Mesodermal cell (in vitro differentiated cells): ENCODE measurements around the gene THRA.

Experiments used
- H3K27ac ChIP-seq: 2 replicates; pipeline ENCODE4 v1.7.0; 2013; ENCODE audit warnings: mild to moderate bottlenecking, low read depth, low read length, moderate library complexity; ENCODE audit not compliant: severe bottlenecking
- H3K36me3 ChIP-seq: 2 replicates; pipeline ENCODE4 v1.7.1; 2013; ENCODE audit warnings: mild to moderate bottlenecking, low read length, moderate library complexity; ENCODE audit not compliant: control insufficient read depth, insufficient read depth
- H3K4me1 ChIP-seq: one replicate; pipeline ENCODE4 v1.7.1; 2013; ENCODE audit warnings: mild to moderate bottlenecking, low read length; ENCODE audit not compliant: insufficient read depth, control insufficient read depth, poor library complexity, severe bottlenecking
- H3K4me3 ChIP-seq: 2 replicates; pipeline ENCODE4 v1.7.0; 2013; ENCODE audit warnings: low read length, control low read depth, mild to moderate bottlenecking; ENCODE audit not compliant: insufficient read depth, poor library complexity, severe bottlenecking; ENCODE audit errors: extremely low read depth
- H3K9me3 ChIP-seq: 2 replicates; pipeline ENCODE4 v1.7.1; 2013; ENCODE audit warnings: mild to moderate bottlenecking, low read length, moderate library complexity; ENCODE audit not compliant: control insufficient read depth
- whole genome bisulfite sequencing, 2 experiments: methylation state at CpG; one replicate each; pipeline ENCODE4 v1.1.5; 2013; ENCODE audit warnings: missing lambda C conversion rate in 2 of 2; ENCODE audit not compliant: insufficient coverage in 2 of 2; 5-methylcytosine and 5-hydroxymethylcytosine counted together

Gene THRA

DNA sequence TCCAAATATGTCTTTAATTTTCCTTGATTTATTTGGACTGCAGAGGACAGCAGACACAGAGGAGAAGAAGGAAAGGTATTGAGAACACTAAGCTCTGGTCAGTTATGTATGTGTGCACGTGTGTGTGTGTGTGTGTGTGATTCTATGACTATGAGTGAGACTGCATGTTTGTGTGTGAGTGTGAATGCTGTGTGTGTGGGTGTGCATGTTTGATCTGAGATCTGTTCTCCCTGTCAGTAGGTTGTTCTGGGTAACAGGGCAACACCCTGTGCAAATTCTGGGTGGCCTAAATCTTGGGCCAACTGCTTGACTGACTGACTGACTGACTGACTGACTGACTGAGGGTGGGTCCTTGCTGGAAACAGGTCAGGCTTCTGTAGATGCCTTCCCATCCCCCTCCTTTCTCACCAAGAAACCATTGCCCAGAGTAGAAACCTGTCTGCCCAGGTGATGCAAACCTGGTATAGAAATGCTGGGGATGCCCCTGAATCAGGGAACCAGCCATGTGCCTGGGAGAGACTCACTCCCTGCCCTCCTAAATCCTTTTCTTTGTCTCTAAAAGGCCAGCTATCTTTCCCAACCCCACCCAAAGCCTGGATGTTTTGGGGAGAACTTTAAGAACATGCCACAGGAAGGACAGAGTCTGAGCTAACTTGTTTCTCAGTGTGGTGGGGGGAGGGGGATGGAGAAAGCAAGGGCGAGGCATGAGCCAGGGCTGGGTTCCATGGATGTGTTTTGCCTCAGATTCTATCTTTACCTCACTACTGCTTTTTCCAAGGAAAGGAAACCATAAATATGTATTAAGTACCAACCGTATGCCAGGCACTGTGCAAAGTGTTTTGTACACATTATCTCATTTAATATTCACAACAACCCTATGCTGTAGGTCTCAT, 42.1 kb downstream of the THRA start:
- Histone ChIP-seq H3K36me3 (no peaks in the 10 kb centered on the region), H3K27ac (no peak overlapping the region), H3K4me1 (peaks cover 43% of the 10 kb centered on the region), H3K9me3 (no peaks in the 10 kb centered on the region), H3K4me3 (no peak overlapping the region)
- 100% methylated on average over 1 of the region's 3 CpGs for WGBS, 2 experiments

DNA sequence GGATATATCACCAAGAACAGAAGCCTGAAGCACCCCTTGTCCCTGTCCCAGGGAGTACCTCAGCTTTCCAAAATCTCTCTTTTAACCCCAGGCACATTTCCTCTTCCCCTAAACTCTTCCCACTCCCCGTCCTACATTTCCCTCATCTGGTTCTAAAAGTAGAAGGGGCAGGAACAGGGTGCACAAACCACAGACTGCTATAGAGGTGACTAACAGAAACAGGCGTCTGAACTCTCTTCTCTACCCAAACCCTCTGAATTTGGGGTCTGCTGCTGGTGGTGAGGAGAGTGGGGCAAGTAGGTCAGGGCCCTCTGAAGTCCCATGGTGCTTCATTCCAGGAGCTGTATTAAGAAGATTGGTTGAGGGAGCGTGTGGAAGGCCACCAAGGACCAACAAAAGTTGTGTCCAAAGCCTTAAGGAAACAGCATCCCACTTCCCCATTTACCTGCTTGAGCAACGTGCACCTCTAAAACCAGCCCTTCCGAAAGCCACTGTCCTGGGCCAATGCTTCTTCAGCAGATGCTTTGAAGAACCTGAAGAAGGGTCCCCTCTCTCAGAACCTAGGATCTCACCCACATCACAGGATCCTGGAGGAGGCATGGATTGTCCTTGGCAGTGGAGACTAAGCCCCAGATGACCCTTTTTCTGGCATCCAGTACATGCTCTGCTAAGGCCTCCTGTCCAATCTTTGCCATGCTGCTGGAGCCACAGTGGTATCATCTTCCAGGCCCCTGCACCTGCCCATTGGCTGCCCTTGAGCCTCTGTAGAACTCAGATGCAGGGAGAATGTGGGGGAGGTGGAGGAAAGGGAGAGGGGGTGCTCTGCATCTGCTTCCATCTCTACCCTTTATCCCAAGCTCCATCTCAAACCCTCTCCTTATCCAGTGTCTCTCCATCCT, 43.3 kb downstream of the THRA start:
- Histone ChIP-seq H3K27ac (no peak overlapping the region), H3K9me3 (no peaks in the 10 kb centered on the region), H3K4me1 (peaks cover 53% of the 10 kb centered on the region), H3K4me3 (no peak overlapping the region), H3K36me3 (no peaks in the 10 kb centered on the region)
- WGBS, 2 experiments: 85 to 93% methylated on average over 2 to 3 of the region's 5 CpGs

DNA sequence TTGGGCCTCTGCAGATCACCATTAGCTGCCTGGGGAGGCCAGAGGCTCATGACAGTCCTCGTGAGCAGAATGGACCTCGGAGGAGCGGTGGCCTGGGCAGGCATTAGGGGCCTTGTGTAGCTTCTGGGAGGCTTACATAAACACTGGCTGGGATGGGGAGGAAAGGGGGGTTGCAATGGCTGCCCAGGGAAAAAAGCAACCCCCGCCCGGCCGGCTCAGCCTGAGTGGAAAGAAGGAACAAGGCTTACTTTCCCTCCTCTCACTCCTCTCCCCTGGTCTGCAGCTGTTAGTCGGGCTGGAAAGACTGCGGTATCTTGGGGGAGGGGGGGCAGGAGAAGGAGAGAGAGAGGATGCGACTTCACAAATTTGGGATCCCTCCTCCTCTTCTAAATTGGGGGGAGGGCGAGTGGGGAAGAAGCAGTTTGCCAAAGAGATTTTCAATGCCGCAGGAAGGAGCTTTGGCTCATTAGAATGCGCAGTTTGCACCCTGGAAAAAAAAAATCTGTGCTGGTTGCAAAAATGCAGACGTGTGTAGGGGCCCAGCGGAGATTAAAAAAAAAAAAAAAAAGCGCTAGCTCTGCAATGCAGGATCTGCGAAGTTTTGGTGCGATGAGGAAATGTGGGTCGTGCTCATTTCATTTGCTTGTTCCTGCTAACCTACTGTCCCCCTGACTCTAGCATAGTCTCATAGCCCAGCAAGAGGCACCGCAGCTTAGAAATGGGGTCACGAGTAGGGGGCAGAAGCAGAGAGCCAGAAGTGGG, 44.2 kb downstream of the THRA start:
- H3K9me3 ChIP-seq: no peaks in the 10 kb centered on the region
- H3K4me3 ChIP-seq: no peak overlapping the region
- H3K27ac ChIP-seq: no peak overlapping the region
- H3K4me1 ChIP-seq: peaks cover 52% of the 10 kb centered on the region
- WGBS, 2 experiments: 57 to 62% methylated on average over 8 to 9 of the region's 20 CpGs
- no peaks in the 10 kb centered on the region for H3K36me3 ChIP-seq

DNA sequence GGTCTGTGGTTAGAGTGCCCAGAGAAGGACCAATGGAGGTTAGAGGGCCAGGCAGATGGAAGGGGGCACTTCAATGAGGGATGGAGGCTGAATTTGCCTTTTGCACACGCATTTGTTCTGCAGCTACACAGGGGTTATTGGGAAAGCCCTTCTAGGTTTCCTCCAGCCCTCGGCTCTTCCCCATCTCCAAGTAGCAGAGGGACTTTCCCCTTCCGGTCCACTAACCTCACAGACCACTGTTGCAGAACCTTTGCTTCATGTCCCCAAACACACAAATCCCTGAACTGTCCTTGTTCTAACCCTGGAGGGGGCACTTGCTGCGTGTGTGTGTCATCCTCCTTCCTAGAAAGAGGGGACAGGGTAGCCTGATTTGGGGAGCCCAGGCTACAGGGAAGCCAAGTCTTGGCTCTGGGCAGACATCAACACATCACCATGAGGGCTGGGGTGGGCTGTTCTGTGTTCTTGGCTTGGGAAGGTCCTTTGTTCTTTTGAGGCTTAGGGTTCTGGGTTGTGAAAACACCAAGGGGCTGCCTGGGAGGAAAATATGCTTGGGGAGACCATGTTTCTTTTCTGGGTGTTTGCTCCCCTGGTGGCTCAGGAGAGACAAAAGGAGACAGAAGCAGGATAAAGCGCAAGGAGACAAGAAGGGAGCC, 44.9 kb downstream of the THRA start:
- no peak overlapping the region for H3K4me3 ChIP-seq
- peaks cover 60% of the 10 kb centered on the region for H3K4me1 ChIP-seq
- no peaks in the 10 kb centered on the region for H3K36me3 ChIP-seq
- 69 to 73% methylated on average over 3 to 4 of the region's 5 CpGs for WGBS, 2 experiments
- H3K27ac ChIP-seq: peak overlapping the region; percentile 74
- H3K9me3 ChIP-seq: no peaks in the 10 kb centered on the region

DNA sequence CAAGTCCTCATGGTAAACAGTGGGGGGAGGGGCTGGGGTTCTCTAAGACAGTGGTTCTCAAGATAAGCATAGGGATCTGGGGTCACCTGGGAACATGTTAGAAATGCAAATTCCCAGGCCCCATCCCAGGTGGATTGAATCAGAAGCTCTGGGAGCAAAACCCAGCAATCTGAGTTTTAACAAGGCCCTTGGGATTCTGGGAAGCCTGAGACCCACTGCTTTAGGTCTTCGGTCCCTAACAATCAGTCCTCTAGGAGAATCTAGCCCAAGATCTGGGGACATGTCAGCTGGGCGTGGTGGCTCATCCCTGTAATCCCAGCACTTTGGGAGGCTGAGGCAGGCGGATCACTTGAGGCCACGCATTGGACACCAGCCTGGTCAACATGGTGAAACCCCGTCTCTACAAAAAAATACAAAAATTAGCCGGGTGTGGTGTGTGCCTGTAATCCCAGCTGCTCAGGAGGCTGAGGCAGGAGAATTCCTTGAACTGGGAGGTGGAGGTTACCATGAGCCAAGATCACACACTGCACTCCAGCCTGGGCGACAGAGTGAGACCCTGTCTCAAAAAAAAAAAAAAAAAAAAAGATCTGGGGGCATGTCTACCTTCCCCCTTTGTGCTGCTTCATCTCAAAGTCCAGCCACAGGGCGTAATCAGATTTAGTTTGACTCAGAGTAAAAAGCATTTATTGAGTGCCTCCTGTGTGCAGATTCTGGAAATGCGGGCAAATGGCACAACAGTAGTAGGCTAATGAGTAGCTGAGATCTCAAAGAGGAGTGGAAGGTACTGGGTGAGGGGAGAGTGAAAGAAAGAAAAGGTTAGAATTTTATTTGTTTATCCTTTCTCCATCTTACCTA, 46.4 kb downstream of the THRA start:
- Histone ChIP-seq H3K4me1 (peaks cover 69% of the 10 kb centered on the region), H3K36me3 (no peaks in the 10 kb centered on the region), H3K9me3 (no peaks in the 10 kb centered on the region), H3K4me3 (no peak overlapping the region), H3K27ac (peak overlapping the region; percentile 26)
- WGBS, 2 experiments: 92 to 94% methylated on average over 6 of the region's 9 CpGs

DNA sequence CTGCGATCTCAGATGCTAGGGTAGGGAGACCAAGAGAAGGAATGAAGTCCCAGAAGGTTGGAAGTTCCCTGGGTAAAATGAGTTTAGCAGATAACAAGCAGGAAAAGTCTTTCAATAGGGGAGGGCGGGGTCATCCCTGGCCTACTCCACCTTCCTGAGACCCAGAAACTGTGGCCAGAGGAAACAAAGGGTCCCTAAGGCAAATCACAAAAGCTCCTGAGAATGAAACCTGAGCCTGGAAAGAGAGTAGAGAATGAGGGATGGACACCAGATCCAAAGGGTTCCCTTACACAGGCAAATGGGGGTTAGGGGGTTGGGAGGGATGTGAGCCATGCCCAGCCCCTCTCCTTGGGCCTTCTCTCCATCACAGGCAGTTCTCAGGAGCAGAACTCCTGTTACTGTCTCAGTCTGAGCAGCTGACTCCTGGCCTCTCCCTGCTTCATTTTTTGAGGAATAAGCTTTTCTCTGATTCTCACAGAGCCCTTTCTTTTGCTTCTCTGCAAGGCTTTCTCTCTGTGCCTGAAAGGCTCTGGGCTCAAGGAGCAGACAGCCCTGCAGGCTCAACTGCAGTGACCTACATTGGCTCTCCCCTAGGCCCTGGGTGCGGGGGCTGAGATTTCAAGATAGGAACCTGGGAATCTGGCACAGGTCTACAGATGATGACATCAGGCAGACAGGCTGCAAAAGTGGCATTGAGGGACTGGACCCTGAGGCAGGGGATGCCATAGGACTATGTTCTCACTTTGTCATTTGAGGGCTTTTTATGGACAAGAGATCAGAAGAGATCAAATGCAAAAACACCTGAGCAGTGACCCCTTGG, 47.5 kb downstream of the THRA start:
- no peak overlapping the region for H3K4me3 ChIP-seq
- peak overlapping the region; percentile 89 for H3K27ac ChIP-seq
- H3K9me3 ChIP-seq: no peaks in the 10 kb centered on the region
- H3K36me3 ChIP-seq: no peaks in the 10 kb centered on the region
- 80 to 100% methylated on average over 1 to 2 of the region's 3 CpGs for WGBS, 2 experiments
- peaks cover 63% of the 10 kb centered on the region for H3K4me1 ChIP-seq

DNA sequence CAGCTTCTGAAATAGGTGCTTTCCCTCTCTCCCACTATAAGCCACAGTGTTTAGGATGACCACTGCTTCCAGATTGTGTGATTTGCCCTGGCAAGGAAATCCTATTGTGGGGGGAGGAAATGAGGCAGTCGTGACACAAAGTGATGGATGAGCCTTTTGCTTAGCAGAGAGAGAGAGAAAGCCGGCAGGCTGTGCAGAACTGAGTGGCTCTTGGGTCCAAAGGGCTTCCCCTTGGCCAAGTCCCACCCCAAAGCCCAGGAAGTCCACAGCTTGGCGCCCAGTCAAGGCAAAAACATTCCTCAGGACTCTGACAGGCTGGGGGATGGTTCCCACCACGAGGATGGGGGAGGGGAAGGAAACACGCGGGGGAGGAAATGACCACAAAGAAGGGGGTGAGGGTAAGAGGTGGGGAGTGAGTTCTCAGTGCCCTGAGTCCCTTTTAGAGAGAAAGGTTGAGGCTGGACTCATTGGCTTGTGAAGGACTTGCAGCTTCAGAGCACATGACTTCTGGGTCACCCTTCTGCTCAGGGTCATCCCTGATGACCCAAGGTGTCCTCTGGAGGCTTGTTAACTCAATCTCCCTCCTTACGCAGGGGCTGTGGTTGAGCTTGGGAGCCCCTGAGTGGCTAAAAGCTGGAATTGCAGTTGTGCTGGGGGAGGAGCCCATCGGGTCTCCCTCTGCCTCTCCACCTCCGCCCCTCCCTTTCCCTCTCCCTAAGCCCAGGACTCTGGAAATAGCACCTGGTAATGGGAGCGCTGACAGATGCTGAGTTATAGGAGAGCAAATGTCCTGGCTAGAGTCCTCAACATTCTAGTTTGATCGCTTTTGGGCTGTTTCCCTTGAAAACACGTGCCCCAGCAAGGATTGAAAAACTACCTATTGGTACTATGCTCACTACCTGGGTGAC, 48.7 kb downstream of the THRA start:
- WGBS, 2 experiments: 11 to 16% methylated on average over 7 to 8 of the region's 12 CpGs
- Histone ChIP-seq H3K36me3 (no peaks in the 10 kb centered on the region), H3K4me3 (peak overlapping the region; percentile 6), H3K9me3 (no peaks in the 10 kb centered on the region), H3K4me1 (peaks cover 57% of the 10 kb centered on the region), H3K27ac (peak overlapping the region; percentile 89)

DNA sequence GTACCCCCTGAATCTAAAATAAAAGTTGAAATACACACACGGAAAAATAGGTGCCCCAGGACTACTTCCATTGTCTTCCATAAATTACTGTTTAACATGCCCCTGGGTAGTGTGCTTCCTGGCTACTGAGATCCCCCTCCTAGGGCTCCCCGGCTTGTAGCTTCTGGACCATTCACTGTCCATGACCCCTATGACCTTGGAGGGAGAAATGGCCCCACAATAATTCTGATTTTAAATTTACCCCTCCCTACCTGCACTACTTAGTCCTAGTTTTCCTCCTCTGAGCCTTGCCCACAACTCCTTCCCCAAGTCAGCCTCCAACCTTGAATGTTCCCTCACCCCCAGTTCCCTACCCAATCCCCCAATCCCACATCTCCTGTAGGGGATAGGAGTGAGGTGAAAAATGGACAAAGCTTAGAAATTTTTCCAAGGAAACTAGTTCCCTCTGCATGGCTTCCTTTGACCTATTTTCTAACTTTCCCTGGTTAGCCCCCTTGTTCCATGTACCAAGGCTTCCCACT, 49.5 kb downstream of the THRA start:
- Histone ChIP-seq H3K9me3 (no peaks in the 10 kb centered on the region), H3K36me3 (no peaks in the 10 kb centered on the region), H3K4me1 (peaks cover 49% of the 10 kb centered on the region), H3K27ac (no peak overlapping the region), H3K4me3 (no peak overlapping the region)
- 33 to 35% methylated on average over 2 of the region's 2 CpGs for WGBS, 2 experiments
